K562 (cell line): ENCODE data around the gene DEDD. TPM values are rescaled to one million over a fixed set of nuclear protein-coding genes. Genes with fewer than 3 reads are reported as not detected.

Experiments used
- EP400 ChIP-seq: fragments of 450-650 bp; IDR thresholded peaks from 2 replicates; pipeline ENCODE4 v1.6.1; 2017; ENCODE audit warnings: antibody characterized with exemption, mild to moderate bottlenecking, moderate library complexity
- EWSR1 ChIP-seq: fragments of 450-650 bp; IDR thresholded peaks from 2 replicates; pipeline ENCODE4 v1.6.1; 2018; ENCODE audit warnings: borderline replicate concordance, mild to moderate bottlenecking, low read depth, moderate library complexity; ENCODE audit not compliant: partially characterized antibody
- GABPA ChIP-seq: fragments of 200-800 bp; sonication (Bioruptor generic); conservative IDR thresholded peaks from 2 replicates; pipeline ENCODE4 v1.6.1; 2016; ENCODE audit warnings: low read depth, missing genetic modification characterization, missing compliant biosample characterization
- GABPB1 ChIP-seq: sonication (generic); formaldehyde crosslinking; IDR thresholded peaks from 2 replicates; pipeline ENCODE4 v1.8.0; 2022; ENCODE audit warnings: mild to moderate bottlenecking, missing genetic modification reagents
- HBP1 ChIP-seq: fragments of 450-650 bp; formaldehyde crosslinking; IDR thresholded peaks from 2 replicates; pipeline ENCODE4 v1.4.0; 2022; ENCODE audit warnings: missing genetic modification characterization
- HMGXB4 ChIP-seq: sonication (generic); formaldehyde crosslinking; IDR thresholded peaks from 2 replicates; pipeline ENCODE4 v1.8.1; 2023; ENCODE audit warnings: mild to moderate bottlenecking, missing genetic modification reagents
- KAT7 ChIP-seq: sonication (generic); formaldehyde crosslinking; IDR thresholded peaks from 2 replicates; pipeline ENCODE4 v1.8.0; 2022; ENCODE audit warnings: missing genetic modification reagents, mild to moderate bottlenecking, borderline replicate concordance
- KLF16 ChIP-seq: IDR thresholded peaks from 2 replicates; pipeline ENCODE4 v1.6.1; 2016; ENCODE audit warnings: antibody characterized with exemption
- MED1 ChIP-seq: sonication (generic); formaldehyde crosslinking; IDR thresholded peaks from 2 replicates; pipeline ENCODE4 v1.8.1; 2023; ENCODE audit warnings: missing genetic modification reagents, borderline replicate concordance
- MEF2A ChIP-seq: IDR thresholded peaks from 2 replicates; pipeline ENCODE4 v1.6.1; 2011; ENCODE audit warnings: low read depth, mild to moderate bottlenecking, low read length, moderate library complexity; ENCODE audit not compliant: control insufficient read depth
- MEIS2 ChIP-seq: fragments of 450-650 bp; IDR thresholded peaks from 2 replicates; pipeline ENCODE4 v1.6.1; 2014; ENCODE audit warnings: mild to moderate bottlenecking; ENCODE audit not compliant: partially characterized antibody
- PHB ChIP-seq: fragments of 250-450 bp; sonication (Bioruptor Pico); IDR thresholded peaks from 2 replicates; pipeline ENCODE4 v1.5.0; 2021
- SMARCE1 ChIP-seq: fragments of 450-650 bp; IDR thresholded peaks from 2 replicates; pipeline ENCODE4 v1.7.1; 2016; ENCODE audit warnings: mild to moderate bottlenecking
- TFAM ChIP-seq: fragments of 250-450 bp; sonication (Bioruptor Pico); conservative IDR thresholded peaks from 2 replicates; pipeline ENCODE4 v1.5.0; 2021; ENCODE audit warnings: mild to moderate bottlenecking, moderate library complexity
- TGIF2 ChIP-seq: sonication (generic); formaldehyde crosslinking; IDR thresholded peaks from 2 replicates; pipeline ENCODE4 v1.8.1; 2022; ENCODE audit warnings: mild to moderate bottlenecking, missing genetic modification reagents, moderate library complexity
- ZBTB1 ChIP-seq: sonication (generic); formaldehyde crosslinking; IDR thresholded peaks from 2 replicates; pipeline ENCODE4 v1.8.1; 2023; ENCODE audit warnings: missing genetic modification reagents, low read depth, mild to moderate bottlenecking, borderline replicate concordance
- ZNF133 ChIP-seq: fragments of 250-450 bp; sonication (Bioruptor Pico); IDR thresholded peaks from 2 replicates; pipeline ENCODE4 v1.4.0; 2020; ENCODE audit warnings: mild to moderate bottlenecking
- ZNF184 ChIP-seq: sonication (generic); formaldehyde crosslinking; IDR thresholded peaks from 2 replicates; pipeline ENCODE4 v1.5.0; 2020; ENCODE audit warnings: missing genetic modification reagents
- ZNF655 ChIP-seq: fragments of 250-450 bp; sonication (Bioruptor Pico); IDR thresholded peaks from 2 replicates; pipeline ENCODE4 v1.5.0; 2021
- ZNF717 ChIP-seq: fragments of 250-450 bp; sonication (Bioruptor Pico); IDR thresholded peaks from 2 replicates; pipeline ENCODE4 v1.5.0; 2021
- ZNF764 ChIP-seq: fragments of 250-450 bp; sonication (Bioruptor Pico); IDR thresholded peaks from 2 replicates; pipeline ENCODE4 v1.4.0; 2020; ENCODE audit warnings: low read depth, mild to moderate bottlenecking, moderate library complexity
- ZNF778 ChIP-seq: fragments of 450-650 bp; formaldehyde crosslinking; IDR thresholded peaks from 2 replicates; pipeline ENCODE4 v1.4.0; 2020; ENCODE audit warnings: mild to moderate bottlenecking, moderate library complexity
- polyA plus RNA-seq, 8 experiments: library from polyadenylated mRNA; depleted of rRNA in 4 of 8; stranded (reverse) in 5 of 8; unstranded in 3 of 8; fragments of >200 nt; fragmentation: Nextera tagmentation in 2 of 8; fragmentation: Illumina TruSeq in 1 of 8; extraction: Ambion mirVana in 2 of 8; extraction: Trizol in 1 of 8; gene quantifications; 2 replicates each; pipeline versions ENCODE4 v1.2.1 to v1.2.3, GENCODE V29; 2011 to 2014; ENCODE audit warnings: inconsistent platforms in 1 of 8, missing spikeins in 1 of 8
- total RNA-seq, 7 experiments: library from RNA; depleted of rRNA in 6 of 7; stranded (reverse); fragments of >200 nt in 6 of 7; fragmentation: Illumina TruSeq in 2 of 7; extraction: Trizol in 2 of 7; gene quantifications; 2 replicates each; pipeline versions ENCODE4 v1.2.1 to v1.2.3, GENCODE V29; 2011 to 2021; ENCODE audit warnings: low replicate concordance in 1 of 7

The DEDD gene
- total and polyA plus RNA-seq, 9 of the 15 experiments (the other 6 are each of a cell fraction or from before 2014, with no cell fraction given), result 11.6 to 41.0 (median 16.8) TPM

- TF ChIP-seq ZNF655 (CRISPR knock-in tag) (no peak), TFAM (CRISPR knock-in tag) (no peak), KAT7 (CRISPR knock-in tag) (0 out of 2 replicates have a peak, but pooled peaks have one; percentile 32), MEF2A (no peak), ZNF778 (CRISPR knock-in tag) (no peak), HMGXB4 (CRISPR knock-in tag) (no peak), ZBTB1 (CRISPR knock-in tag) (peak; percentile 48; the same call in 1 of the 2 replicates), HBP1 (CRISPR knock-in tag) (0 out of 2 replicates have a peak, but pooled peaks have one; percentile 58), EP400 (peak; percentile 98), SMARCE1 (peak; percentile 23; the same call in 1 of the 2 replicates), ZNF717 (no peak), PHB (no peak; the same call in 1 of the 2 replicates), ZNF764 (no peak), TGIF2 (CRISPR knock-in tag) (no peak), GABPA (tag) (0 out of 2 replicates have a peak, but pooled peaks have one; percentile 35), KLF16 (no peak), EWSR1 (no peak), MED1 (CRISPR knock-in tag) (no peak), GABPB1 (CRISPR knock-in tag) (no peak; the same call in 1 of the 2 replicates), MEIS2 (no peak), ZNF184 (CRISPR knock-in tag) (no peak), ZNF133 (CRISPR knock-in tag) (no peak)
These were observed 44.9 kb upstream of the DEDD start, which contains the start of gene B4GALT3 (continued) for GRCh38 chr1:161177112-161177935.
